Left ventricle myocardium inferior (tissue), 1 donor: ENCODE measurements around the gene TRIM9. TPM values are rescaled to one million over a fixed set of nuclear protein-coding genes. Genes with fewer than 3 reads are reported as not detected.
"Not testable (repeated sequence)": the region's sequence is repeated elsewhere in the genome, so short reads cannot be mapped to it uniquely, and the experiment has no call there.

Experiments
- DNase-seq: peaks from one replicate; pipeline ENCODE4 v3.0.0-alpha.2; 2020
- H3K27ac ChIP-seq: fragments of 200-600 bp; replicated peaks from 2 replicates; pipeline ENCODE4 v1.8.0; 2021
- H3K27me3 ChIP-seq: fragments of 200-600 bp; 2 replicates; pipeline ENCODE4 v1.8.0; 2021; ENCODE audit warnings: low read depth
- H3K36me3 ChIP-seq: fragments of 200-600 bp; 2 replicates; pipeline ENCODE4 v1.8.0; 2021
- H3K4me1 ChIP-seq: fragments of 200-600 bp; 2 replicates; pipeline ENCODE4 v1.8.0; 2021
- H3K4me3 ChIP-seq: fragments of 200-600 bp; 2 replicates; pipeline ENCODE4 v1.8.0; 2021; ENCODE audit warnings: mild to moderate bottlenecking, moderate library complexity
- H3K9me3 ChIP-seq: fragments of 200-600 bp; replicated peaks from 2 replicates; pipeline ENCODE4 v1.8.0; 2021
- CTCF ChIP-seq: fragments of 200-600 bp; IDR thresholded peaks from 2 replicates; pipeline ENCODE4 v1.8.0; 2021; ENCODE audit warnings: antibody characterized with exemption, mild to moderate bottlenecking, borderline replicate concordance
- intact Hi-C: fragments of 100-400 bp; cut with micrococcal nuclease; formaldehyde crosslinking; loops from one replicate; pipeline ENCODE4 v1.11.0; 2022
- total RNA-seq: library from RNA; stranded (reverse); fragmentation: NEBNext Ultra II Directional; extraction: Animal tissue kit (Norgen Biotek cat#: 25700); gene quantifications from one replicate; pipeline ENCODE4 v1.2.1, GENCODE V29; 2021
- donor health status: DM: no; HTN: yes; CAD: no; lungs with severe emphysema.

Gene TRIM9
- total RNA-seq, 1 donor from 2014 or later = 0.27 TPM

GRCh38 chr14:50963919-50964318 lies 131.0 kb downstream of the TRIM9 start:
- TF ChIP-seq CTCF = no peak
- Histone ChIP-seq H3K9me3 (no peaks in the 10 kb centered on the region), H3K27ac (no peak overlapping the region), H3K4me1 (no peaks in the 10 kb centered on the region), H3K36me3 (no peaks in the 10 kb centered on the region), H3K4me3 (no peak overlapping the region), H3K27me3 (no peaks in the 10 kb centered on the region)
- intact Hi-C loops = no loop called here
- no peak for DNase-seq

- no peak for TF ChIP-seq CTCF
- H3K27ac ChIP-seq = no peak overlapping the region
- no peaks in the 10 kb centered on the region for H3K9me3 ChIP-seq
- no peaks in the 10 kb centered on the region for H3K4me1 ChIP-seq
- H3K27me3 ChIP-seq = peaks cover 6% of the 10 kb centered on the region
- no peaks in the 10 kb centered on the region for H3K36me3 ChIP-seq
- intact Hi-C loops = no loop called here
- DNase-seq = no peak
- H3K4me3 ChIP-seq = no peak overlapping the region
Measured at GRCh38 chr14:50961605-50962221, 133.2 kb downstream of the TRIM9 start.

GRCh38 chr14:50957296-50957695 lies 137.6 kb downstream of the TRIM9 start:
- no peak for DNase-seq
- H3K27ac ChIP-seq = no peak overlapping the region
- intact Hi-C loops = no loop called here
- no peak overlapping the region for H3K4me3 ChIP-seq
- H3K27me3 ChIP-seq = peaks cover 6% of the 10 kb centered on the region
- H3K36me3 ChIP-seq = no peaks in the 10 kb centered on the region
- no peaks in the 10 kb centered on the region for H3K9me3 ChIP-seq
- peaks cover 11% of the 10 kb centered on the region for H3K4me1 ChIP-seq
- no peak for TF ChIP-seq CTCF

- intact Hi-C loops, H3K27me3 ChIP-seq, H3K4me3 ChIP-seq, H3K36me3 ChIP-seq, DNase-seq, H3K27ac ChIP-seq, H3K9me3 ChIP-seq: not testable (repeated sequence)
- peaks cover 11% of the 10 kb centered on the region for H3K4me1 ChIP-seq
Measured at GRCh38 chr14:50956421-50956820, 138.5 kb downstream of the TRIM9 start.

GRCh38 chr14:50955373-50956043 lies 139.4 kb downstream of the TRIM9 start:
- Histone ChIP-seq H3K36me3 (no peaks in the 10 kb centered on the region), H3K9me3 (no peaks in the 10 kb centered on the region), H3K27ac (peak overlapping the region; percentile 11), H3K4me3 (no peak overlapping the region), H3K4me1 (peaks cover 11% of the 10 kb centered on the region), H3K27me3 (peaks cover 6% of the 10 kb centered on the region)
- DNase-seq = peak; percentile 43
- peak; percentile 28 for TF ChIP-seq CTCF
- intact Hi-C loops = no loop called here

GRCh38 chr14:50954811-50955372 lies 140.0 kb downstream of the TRIM9 start:
- DNase-seq = no peak
- H3K27me3 ChIP-seq = peaks cover 6% of the 10 kb centered on the region
- no peak overlapping the region for H3K4me3 ChIP-seq
- H3K27ac ChIP-seq = no peak overlapping the region
- no peaks in the 10 kb centered on the region for H3K9me3 ChIP-seq
- H3K36me3 ChIP-seq = no peaks in the 10 kb centered on the region
- H3K4me1 ChIP-seq = peaks cover 11% of the 10 kb centered on the region
- intact Hi-C loops = loop anchor here (5.0 kb wide), 1 partner anchor 272 kb away; no protein-coding TSS in a partner anchor
- TF ChIP-seq CTCF = peak; percentile 70
